GM10266 (cell line): ENCODE measurements around the gene CCDC194.

Source experiments
- DNase-seq: peaks from one replicate; pipeline ENCODE4 v3.0.0; 2012; ENCODE audit errors: extremely low spot score
- CTCF ChIP-seq: IDR thresholded peaks from 2 replicates; pipeline ENCODE4 v1.5.1; 2012; ENCODE audit warnings: mild to moderate bottlenecking, low read depth; ENCODE audit not compliant: control insufficient read depth, insufficient read depth; ENCODE audit errors: missing control alignments

CCDC194 gene

DNA sequence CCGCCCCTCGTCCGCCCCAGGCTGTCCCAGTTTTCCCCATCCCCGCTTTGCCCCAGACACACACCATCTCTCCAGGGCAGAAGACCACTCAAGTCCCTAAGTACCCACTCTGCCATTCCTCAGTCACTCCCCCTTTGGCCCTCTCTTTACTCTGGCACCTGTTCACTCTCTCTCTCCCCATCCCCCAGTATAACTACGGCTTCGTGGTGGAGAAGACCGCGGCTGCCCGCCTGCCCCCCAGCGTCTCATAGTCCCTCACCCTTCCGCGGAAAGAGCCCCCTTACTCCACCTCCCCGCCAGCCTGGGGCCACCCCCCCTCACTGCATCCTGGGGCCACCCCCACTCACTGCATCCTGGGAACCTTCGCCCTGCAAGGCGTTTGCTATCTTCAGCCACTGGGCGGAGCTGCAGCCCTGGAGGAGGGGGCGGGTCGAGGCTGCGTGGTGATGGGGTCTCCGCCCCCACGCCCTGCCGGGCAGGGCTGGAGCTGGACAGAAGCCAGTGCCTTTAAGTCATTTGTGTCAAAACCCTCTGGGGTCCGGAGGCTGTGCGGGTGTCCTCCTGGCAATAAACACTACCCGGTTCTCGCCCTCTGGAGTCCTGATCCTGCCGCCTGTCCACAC is 30.9 kb upstream of the CCDC194 start:
- peak; percentile 65 for DNase-seq
- TF ChIP-seq CTCF: peak; percentile 63

- no peak for TF ChIP-seq CTCF
- DNase-seq: no peak
Observed at GRCh38 chr19:17423429-17424208, 29.6 kb upstream of the CCDC194 start.

DNA sequence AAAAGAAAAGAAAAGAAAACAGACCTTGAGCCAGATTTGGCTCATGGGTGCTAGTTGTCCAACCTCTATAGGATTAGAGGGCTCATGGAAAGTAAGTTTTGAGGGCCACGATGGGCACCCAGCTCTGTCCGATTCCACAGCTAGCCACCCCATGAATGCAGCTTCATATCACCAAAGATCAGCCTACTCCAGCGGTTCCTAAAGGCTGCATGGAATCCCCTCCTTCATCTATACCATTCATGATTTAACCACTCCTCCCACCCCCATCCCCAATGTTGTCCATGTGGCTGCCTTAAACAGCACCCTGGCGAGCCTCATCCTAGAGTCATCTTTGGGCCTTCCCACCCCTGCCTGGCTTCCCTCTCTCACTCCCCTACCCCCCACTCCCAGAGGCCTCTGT is 27.9 kb upstream of the CCDC194 start:
- no peak for DNase-seq
- no peak for TF ChIP-seq CTCF

GRCh38 chr19:17420475-17420924 is 26.5 kb upstream of the CCDC194 start:
- peak; percentile 40 for DNase-seq
- no peak for TF ChIP-seq CTCF

DNA sequence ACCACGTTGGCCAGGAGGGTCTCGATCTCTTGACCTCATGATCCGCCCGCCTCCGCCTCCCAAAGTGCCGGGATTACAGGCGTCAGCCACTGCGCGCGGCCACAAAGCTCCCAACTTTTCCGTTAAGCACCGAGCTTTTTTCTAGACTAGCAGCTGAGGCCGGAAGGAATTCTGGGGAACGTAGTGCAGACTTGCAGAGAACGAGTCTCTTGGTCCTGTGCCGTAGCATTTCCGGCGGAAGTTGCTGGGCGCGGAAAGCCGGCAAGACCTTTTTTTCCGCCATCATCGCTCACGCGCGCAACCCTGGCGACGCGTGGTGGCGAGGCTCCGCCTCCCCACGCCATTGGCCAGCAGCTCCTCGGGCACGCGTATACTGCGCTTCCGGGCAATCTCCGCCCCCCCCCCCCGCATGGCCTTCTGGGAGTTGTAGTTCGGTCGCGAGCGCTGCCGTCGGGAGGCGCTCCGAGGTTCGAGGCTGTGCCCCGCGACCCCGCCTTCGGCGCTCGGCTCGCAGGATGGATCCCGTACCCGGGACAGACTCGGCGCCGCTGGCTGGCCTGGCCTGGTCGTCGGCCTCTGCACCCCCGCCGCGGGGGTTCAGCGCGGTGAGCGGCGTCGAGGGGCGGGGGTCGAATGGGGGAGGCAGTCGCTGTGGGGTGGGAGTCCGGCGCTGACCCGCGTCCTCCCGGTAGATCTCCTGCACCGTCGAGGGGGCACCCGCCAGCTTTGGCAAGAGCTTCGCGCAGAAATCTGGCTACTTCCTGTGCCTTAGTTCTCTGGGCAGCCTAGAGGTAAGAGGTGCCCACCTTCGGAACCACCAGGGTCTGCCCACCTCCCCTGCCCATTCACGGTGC is 25.9 kb upstream of the CCDC194 start, which contains the start of gene MVB12A:
TSS of gene MVB12A (plus strand) at position 427 of the 854 bp plus-strand sequence. CDS start at position 516, 89 bp downstream.
- TF ChIP-seq CTCF: no peak
- peak; percentile 98 for DNase-seq

DNA sequence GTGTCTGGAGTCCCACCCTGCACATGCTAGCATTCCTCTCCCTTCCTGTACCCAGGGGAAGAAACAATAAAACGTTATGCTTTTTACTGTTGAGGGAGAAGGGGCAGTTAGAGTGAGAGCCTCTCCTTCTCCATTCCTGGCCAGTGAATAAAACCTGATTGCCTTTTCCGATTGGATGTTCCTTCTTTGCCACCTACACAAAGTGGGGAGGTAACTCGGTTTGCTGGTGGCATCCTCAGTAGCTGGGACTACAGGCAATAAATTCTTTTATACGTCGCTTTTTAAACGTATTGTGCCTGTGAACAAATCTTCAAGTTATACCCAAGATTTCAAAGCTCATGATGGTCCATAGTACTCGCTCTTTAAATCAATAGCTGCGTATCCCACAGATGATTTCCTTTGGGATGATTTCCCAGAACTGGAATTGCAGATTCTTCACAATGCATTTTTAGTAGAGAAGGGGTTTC is 25.2 kb upstream of the CCDC194 start:
- no peak for DNase-seq

More for the DNA sequence above, 25.2 kb upstream of the CCDC194 start:
- no peak for TF ChIP-seq CTCF
